Prostate gland (tissue), 2 donors: Measurements from ENCODE around the gene IQGAP2.

Source experiments
- CTCF ChIP-seq, 4 experiments: fragments of 200-600 bp in 2 of 4; fragments of 450-650 bp in 2 of 4; sonication (generic) in 2 of 4; IDR thresholded peaks; 1 replicate in 3 of 4; 2 replicates in 1 of 4; pipeline ENCODE4 v1.5.1; 2016 to 2019; ENCODE audit warnings: antibody characterized with exemption in 4 of 4, mild to moderate bottlenecking in 2 of 4, moderate library complexity in 2 of 4
- POLR2A ChIP-seq: fragments of 450-650 bp; IDR thresholded peaks from one replicate; pipeline ENCODE4 v1.6.1; 2016; ENCODE audit warnings: antibody characterized with exemption, mild to moderate bottlenecking

DNA sequence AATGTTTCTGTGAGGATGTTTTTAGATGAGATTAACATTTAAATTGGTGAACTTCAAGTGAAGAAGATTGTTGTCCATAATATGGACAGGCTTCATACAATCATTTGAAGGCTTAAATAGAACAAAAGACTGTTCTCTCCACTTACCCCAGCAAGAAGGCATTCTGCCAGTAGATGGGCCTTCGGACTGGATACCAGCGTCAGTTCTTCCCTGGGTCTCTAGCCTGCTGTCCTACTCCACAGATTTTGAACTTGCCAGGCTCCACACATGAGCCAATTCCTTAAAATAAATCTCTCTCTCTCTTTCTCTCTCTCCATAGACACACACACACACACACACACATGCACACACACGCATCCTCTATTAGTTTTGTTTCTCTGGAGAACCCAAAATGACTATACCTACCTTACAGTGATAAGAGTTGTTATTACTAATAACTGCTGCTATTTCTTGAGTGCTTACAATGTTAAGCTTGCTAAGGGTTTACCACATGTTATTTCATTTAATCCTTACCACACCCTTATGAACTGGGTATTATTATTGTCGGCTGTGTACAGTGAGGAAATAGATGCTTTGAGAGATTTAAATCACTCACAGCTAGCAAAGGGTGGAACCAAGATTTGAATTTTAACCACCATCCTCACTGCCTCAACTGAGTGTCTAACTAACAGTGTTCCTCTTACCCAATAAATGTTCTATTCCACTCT, 19.8 kb upstream of the IQGAP2 start:
- TF ChIP-seq POLR2A (no peak), CTCF (IDR thresholded peaks at IDR 0.05) (no peak)
